Immature natural killer cell (primary cell): ENCODE measurements around the gene DCLRE1C. TPM values are rescaled to one million over a fixed set of nuclear protein-coding genes. Genes with fewer than 3 reads are reported as not detected.
"Not testable (repeated sequence)": the region's sequence is repeated elsewhere in the genome, so short reads cannot be mapped to it uniquely, and the experiment has no call there.

Experiments used
- DNase-seq, 3 donors: peaks; one replicate each; pipeline ENCODE4 v3.0.0; 2022; ENCODE audit warnings: mixed read lengths in 1 of 3
- H3K27ac Mint-ChIP-seq, 6 donors: one replicate each; pipeline ENCODE4 v1.8.0; 2020; ENCODE audit warnings: mixed read lengths in 6 of 6, mild to moderate bottlenecking in 5 of 6, inconsistent platforms in 4 of 6, moderate library complexity in 3 of 6
- H3K27me3 Mint-ChIP-seq, 3 donors: one replicate each; pipeline ENCODE4 v1.8.0; 2020 to 2021; ENCODE audit warnings: low read depth in 3 of 3, mild to moderate bottlenecking in 3 of 3, mixed read lengths in 3 of 3, moderate library complexity in 3 of 3, inconsistent platforms in 1 of 3
- H3K36me3 Mint-ChIP-seq, 3 donors: one replicate each; pipeline ENCODE4 v1.8.0; 2020; ENCODE audit warnings: mixed read lengths in 3 of 3, inconsistent platforms in 2 of 3, mild to moderate bottlenecking in 2 of 3
- H3K4me1 Mint-ChIP-seq, 2 donors: one replicate each; pipeline ENCODE4 v1.8.0; 2020; ENCODE audit warnings: inconsistent platforms in 2 of 2, mild to moderate bottlenecking in 2 of 2, mixed read lengths in 2 of 2, moderate library complexity in 1 of 2
- H3K4me3 Mint-ChIP-seq, 5 donors: one replicate each; pipeline ENCODE4 v1.8.0; 2020; ENCODE audit warnings: mild to moderate bottlenecking in 5 of 5, mixed read lengths in 5 of 5, inconsistent platforms in 3 of 5, moderate library complexity in 3 of 5
- H3K9me3 Mint-ChIP-seq, 6 donors: one replicate each; pipeline ENCODE4 v1.8.0; 2020; ENCODE audit warnings: mild to moderate bottlenecking in 6 of 6, mixed read lengths in 6 of 6, inconsistent platforms in 4 of 6, moderate library complexity in 3 of 6
- polyA plus RNA-seq, 3 donors: library from polyadenylated mRNA; unstranded; fragments of 300-500 nt; fragmentation: Illumina TruSeq; gene quantifications; one replicate each; pipeline ENCODE4 v1.2.3, GENCODE V29; 2021

DCLRE1C gene
- polyA plus RNA-seq, 3 donors from 2014 or later, result 9.3 to 33.8 (median 13.9) TPM

GRCh38 chr10:14926722-14927416, 27.0 kb downstream of the DCLRE1C start:
- Mint-ChIP-seq H3K27ac (no peak overlapping the region), H3K9me3 (no peaks in the 10 kb centered on the region), H3K36me3 (peaks cover 12 to 56% (median 26%) of the 10 kb centered on the region in 3 donors)

GRCh38 chr10:14926061-14926470, 27.8 kb downstream of the DCLRE1C start:
- no peak overlapping the region for H3K4me3 Mint-ChIP-seq
- H3K4me1 Mint-ChIP-seq, result peaks cover 1 to 6% of the 10 kb centered on the region in 2 donors
- H3K9me3 Mint-ChIP-seq, result no peaks in the 10 kb centered on the region
- no peak overlapping the region for H3K27ac Mint-ChIP-seq
- DNase-seq, result no peak
- peaks cover 0 to 2% (median 0%) of the 10 kb centered on the region in 3 donors for H3K27me3 Mint-ChIP-seq
- peaks cover 19 to 60% (median 34%) of the 10 kb centered on the region in 3 donors for H3K36me3 Mint-ChIP-seq

More at GRCh38 chr10:14926722-14927416, 27.0 kb downstream of the DCLRE1C start:
- Mint-ChIP-seq H3K4me3 (no peak overlapping the region), H3K4me1 (peaks cover 1 to 6% of the 10 kb centered on the region in 2 donors), H3K27me3 (no peaks in the 10 kb centered on the region)
- no peak for DNase-seq

DNA sequence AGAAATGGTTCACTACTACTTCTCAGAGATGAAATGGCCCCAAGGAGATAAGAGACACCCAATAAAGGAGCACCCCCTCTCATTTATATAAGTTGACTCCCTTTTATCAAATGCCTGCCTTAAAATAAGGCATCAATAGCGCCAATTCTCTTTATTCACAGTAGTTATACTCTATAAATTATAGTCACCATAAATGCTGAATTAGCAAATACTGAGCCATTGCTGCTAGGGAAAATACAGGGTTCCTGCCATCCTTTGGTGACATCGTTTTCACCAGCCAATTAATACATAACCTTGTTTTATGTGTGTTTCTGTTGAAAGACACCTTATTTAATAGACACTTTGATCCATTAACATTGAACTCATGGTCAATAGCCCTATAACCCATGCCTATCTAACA, 28.6 kb downstream of the DCLRE1C start:
- Mint-ChIP-seq H3K4me3 (no peak overlapping the region), H3K9me3 (no peaks in the 10 kb centered on the region), H3K27ac (no peak overlapping the region), H3K36me3 (peaks cover 21 to 63% (median 34%) of the 10 kb centered on the region in 3 donors), H3K27me3 (peaks cover 0 to 2% (median 0%) of the 10 kb centered on the region in 3 donors), H3K4me1 (peaks cover 1 to 6% of the 10 kb centered on the region in 2 donors)
- DNase-seq, result no peak

DNA sequence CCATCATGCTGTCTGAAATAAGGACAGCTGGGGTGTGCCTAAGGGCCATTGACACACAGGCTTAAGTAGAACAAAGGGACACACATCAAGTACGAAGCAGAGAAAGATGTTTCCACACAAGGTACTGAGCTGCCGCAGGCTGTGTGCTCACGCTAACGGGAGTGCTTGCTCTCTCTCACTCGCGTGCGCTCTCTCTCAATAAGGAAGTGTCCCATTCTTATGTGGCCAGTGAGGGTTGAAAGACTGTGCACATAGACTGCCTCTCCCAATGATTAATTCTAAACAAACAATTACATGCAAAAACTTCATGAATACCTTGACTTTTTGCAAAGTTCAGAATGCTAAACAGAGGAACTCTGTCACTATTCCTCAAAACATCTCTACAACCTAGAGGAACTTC, 29.9 kb downstream of the DCLRE1C start:
- H3K27ac Mint-ChIP-seq, result no peak overlapping the region
- peaks cover 1 to 6% of the 10 kb centered on the region in 2 donors for H3K4me1 Mint-ChIP-seq
- peaks cover 0 to 2% (median 0%) of the 10 kb centered on the region in 3 donors for H3K27me3 Mint-ChIP-seq
- DNase-seq, result no peak
- no peak overlapping the region for H3K4me3 Mint-ChIP-seq
- no peaks in the 10 kb centered on the region for H3K9me3 Mint-ChIP-seq
- peaks cover 33 to 75% (median 42%) of the 10 kb centered on the region in 3 donors for H3K36me3 Mint-ChIP-seq

DNA sequence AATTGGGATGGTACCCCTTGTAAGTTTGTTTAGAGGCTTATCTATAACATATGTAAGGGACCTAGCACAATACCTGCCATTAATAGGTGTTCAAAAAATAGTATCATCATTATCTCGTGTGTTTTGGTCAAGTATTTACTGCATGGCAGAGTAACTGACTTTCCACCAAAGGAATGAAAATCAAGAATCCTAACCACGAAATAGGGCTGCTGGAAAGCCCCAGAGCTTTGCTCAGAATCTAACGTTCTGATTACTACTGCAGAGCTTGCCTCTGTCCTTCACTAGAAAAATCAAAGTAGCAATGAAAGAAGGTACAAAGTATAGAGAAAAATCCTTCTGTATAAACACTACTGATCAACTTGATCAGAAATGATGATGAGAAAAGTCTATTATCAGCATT, 34.9 kb downstream of the DCLRE1C start:
- DNase-seq, result no peak
- Mint-ChIP-seq H3K4me3 (no peak overlapping the region), H3K36me3 (peaks cover 64 to 84% (median 67%) of the 10 kb centered on the region in 3 donors), H3K27ac (peak overlapping the region in 3 of 6 donors; percentile 18 to 71 (median 38)), H3K9me3 (peaks cover 0 to 13% (median 3%) of the 10 kb centered on the region in 6 donors), H3K27me3 (peaks cover 0 to 2% (median 0%) of the 10 kb centered on the region in 3 donors), H3K4me1 (peaks cover 1 to 19% of the 10 kb centered on the region in 2 donors)

DNA sequence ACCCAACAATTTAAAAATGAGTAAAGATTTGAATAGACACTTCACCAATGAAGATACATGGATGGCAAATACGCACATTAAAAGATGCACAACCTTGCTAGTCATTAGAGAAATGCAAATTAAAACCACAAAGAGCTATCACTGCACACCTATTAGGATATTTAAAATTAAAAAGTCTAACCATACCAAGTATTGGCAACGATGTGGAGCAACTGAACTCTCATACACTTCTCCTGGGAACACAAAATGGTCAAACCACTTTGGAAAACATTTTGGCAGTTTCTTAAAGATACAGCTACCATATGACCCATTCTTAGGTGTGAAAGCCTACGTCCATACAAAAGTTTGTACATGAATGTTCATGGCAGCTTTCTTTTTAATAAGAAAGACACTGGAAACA, 36.1 kb downstream of the DCLRE1C start:
- no peak for DNase-seq
- Mint-ChIP-seq H3K4me3 (no peak overlapping the region), H3K4me1 (peaks cover 1 to 24% of the 10 kb centered on the region in 2 donors), H3K36me3 (peaks cover 71 to 81% (median 73%) of the 10 kb centered on the region in 3 donors), H3K27ac (no peak overlapping the region), H3K9me3 (peaks cover 0 to 13% (median 3%) of the 10 kb centered on the region in 6 donors), H3K27me3 (peaks cover 0 to 2% (median 0%) of the 10 kb centered on the region in 3 donors)

DNA sequence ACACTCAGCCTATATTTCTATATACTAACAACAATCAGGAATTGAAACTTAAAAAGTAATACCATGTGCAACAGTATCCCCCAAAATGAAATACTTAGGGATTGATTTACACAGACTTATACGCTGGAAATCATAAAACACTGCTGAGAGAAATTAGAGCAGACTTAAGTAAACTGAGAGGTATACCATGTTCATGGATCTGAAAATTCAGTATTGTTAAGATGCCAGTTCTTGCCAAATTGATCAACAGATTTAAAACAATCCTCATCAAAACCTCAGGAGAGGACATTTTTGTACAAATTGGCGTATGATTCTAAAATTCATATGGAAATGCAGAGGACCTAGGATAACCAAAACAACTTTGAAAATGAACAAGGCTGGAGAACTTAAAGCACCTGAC, 37.3 kb downstream of the DCLRE1C start:
- peaks cover 0 to 2% (median 0%) of the 10 kb centered on the region in 3 donors for H3K27me3 Mint-ChIP-seq
- peaks cover 0 to 13% (median 3%) of the 10 kb centered on the region in 6 donors for H3K9me3 Mint-ChIP-seq
- H3K4me1 Mint-ChIP-seq, result peaks cover 1 to 24% of the 10 kb centered on the region in 2 donors
- H3K36me3 Mint-ChIP-seq, result peaks cover 65 to 74% (median 73%) of the 10 kb centered on the region in 3 donors
- H3K4me3 Mint-ChIP-seq, result no peak overlapping the region
- H3K27ac Mint-ChIP-seq, result no peak overlapping the region
- DNase-seq, result no peak

- H3K4me3 Mint-ChIP-seq, result no peak overlapping the region
- H3K36me3 Mint-ChIP-seq, result peaks cover 56 to 63% (median 62%) of the 10 kb centered on the region in 3 donors
- DNase-seq, result no peak
- H3K27me3 Mint-ChIP-seq, result no peaks in the 10 kb centered on the region
- H3K27ac Mint-ChIP-seq, result peak overlapping the region in 1 of 6 donors; percentile 42
- H3K4me1 Mint-ChIP-seq, result peaks cover 1 to 29% of the 10 kb centered on the region in 2 donors
- peaks cover 0 to 4% (median under 1%) of the 10 kb centered on the region in 6 donors for H3K9me3 Mint-ChIP-seq
Measured at GRCh38 chr10:14911801-14912200, 42.1 kb downstream of the DCLRE1C start.

DNA sequence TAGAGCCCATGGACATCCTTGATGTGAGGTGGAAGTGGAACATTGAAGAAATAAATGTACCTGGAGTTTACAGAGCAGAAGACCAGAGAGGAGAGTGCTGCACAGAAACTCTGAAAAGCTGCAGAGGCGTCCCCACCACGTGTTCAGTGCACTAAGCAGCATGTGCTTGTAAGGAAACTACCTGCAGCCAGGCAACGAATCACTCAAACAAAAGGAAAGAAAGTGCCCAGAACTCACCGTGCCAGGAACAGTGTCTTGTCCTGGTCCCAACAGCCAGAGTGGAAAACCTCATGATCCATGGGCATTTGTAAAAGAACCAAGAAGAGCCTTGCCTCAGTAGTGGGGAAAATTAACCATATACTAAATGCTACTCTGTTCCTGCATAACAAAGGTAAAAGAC, 42.9 kb downstream of the DCLRE1C start:
- H3K4me3 Mint-ChIP-seq, result no peak overlapping the region
- peaks cover under 1 to 26% of the 10 kb centered on the region in 2 donors for H3K4me1 Mint-ChIP-seq
- H3K36me3 Mint-ChIP-seq, result peaks cover 49 to 55% (median 54%) of the 10 kb centered on the region in 3 donors
- peak overlapping the region in 1 of 6 donors; percentile 12 for H3K27ac Mint-ChIP-seq
- DNase-seq, result no peak
- no peaks in the 10 kb centered on the region for H3K27me3 Mint-ChIP-seq
- H3K9me3 Mint-ChIP-seq, result no peaks in the 10 kb centered on the region

- Mint-ChIP-seq H3K4me3 (no peak overlapping the region), H3K9me3 (no peaks in the 10 kb centered on the region), H3K27me3 (no peaks in the 10 kb centered on the region), H3K4me1 (peaks cover 0 to 23% of the 10 kb centered on the region in 2 donors), H3K27ac (peak overlapping the region in 1 of 6 donors; percentile 22), H3K36me3 (peaks cover 38 to 43% (median 41%) of the 10 kb centered on the region in 3 donors)
- no peak for DNase-seq
Measured at GRCh38 chr10:14909101-14909500, 44.8 kb downstream of the DCLRE1C start.

DNA sequence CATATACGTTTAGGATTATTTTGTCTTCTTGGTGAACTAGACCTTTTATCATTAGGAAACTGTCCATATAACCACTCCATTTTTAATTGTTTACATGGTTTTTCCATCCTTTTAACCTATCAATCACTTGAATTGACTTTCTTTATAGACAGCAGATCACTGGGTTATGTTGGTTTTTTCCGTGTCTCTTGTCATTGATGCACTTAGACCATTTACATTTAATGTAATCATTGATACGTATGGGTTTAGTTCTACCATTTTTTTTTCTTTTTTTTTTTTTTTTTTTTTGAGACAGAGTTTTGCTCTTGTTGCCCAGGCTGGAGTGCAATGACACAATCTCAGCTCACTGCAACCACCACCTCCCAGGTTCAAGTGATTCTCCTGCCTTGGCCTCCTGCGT, 46.3 kb downstream of the DCLRE1C start:
- peaks cover 29 to 38% (median 30%) of the 10 kb centered on the region in 3 donors for H3K36me3 Mint-ChIP-seq
- not testable (repeated sequence) for H3K4me3 Mint-ChIP-seq, H3K27me3 Mint-ChIP-seq, H3K9me3 Mint-ChIP-seq, H3K27ac Mint-ChIP-seq, DNase-seq
- peaks cover 0 to 17% of the 10 kb centered on the region in 2 donors for H3K4me1 Mint-ChIP-seq

- no peak overlapping the region for H3K4me3 Mint-ChIP-seq
- no peaks in the 10 kb centered on the region for H3K9me3 Mint-ChIP-seq
- DNase-seq, result no peak
- no peak overlapping the region for H3K27ac Mint-ChIP-seq
- peaks cover 0 to 17% of the 10 kb centered on the region in 2 donors for H3K4me1 Mint-ChIP-seq
- no peaks in the 10 kb centered on the region for H3K27me3 Mint-ChIP-seq
- H3K36me3 Mint-ChIP-seq, result peaks cover 26 to 37% (median 28%) of the 10 kb centered on the region in 3 donors
Measured at GRCh38 chr10:14906765-14907164, 47.1 kb downstream of the DCLRE1C start.

GRCh38 chr10:14905890-14906289, 48.0 kb downstream of the DCLRE1C start:
- DNase-seq, result no peak
- H3K4me1 Mint-ChIP-seq, result peaks cover 0 to 17% of the 10 kb centered on the region in 2 donors
- no peaks in the 10 kb centered on the region for H3K9me3 Mint-ChIP-seq
- peaks cover 19 to 30% (median 25%) of the 10 kb centered on the region in 3 donors for H3K36me3 Mint-ChIP-seq
- peak overlapping the region in 4 of 6 donors; percentile 36 to 77 (median 42) for H3K27ac Mint-ChIP-seq
- H3K27me3 Mint-ChIP-seq, result no peaks in the 10 kb centered on the region
- H3K4me3 Mint-ChIP-seq, result no peak overlapping the region

DNA sequence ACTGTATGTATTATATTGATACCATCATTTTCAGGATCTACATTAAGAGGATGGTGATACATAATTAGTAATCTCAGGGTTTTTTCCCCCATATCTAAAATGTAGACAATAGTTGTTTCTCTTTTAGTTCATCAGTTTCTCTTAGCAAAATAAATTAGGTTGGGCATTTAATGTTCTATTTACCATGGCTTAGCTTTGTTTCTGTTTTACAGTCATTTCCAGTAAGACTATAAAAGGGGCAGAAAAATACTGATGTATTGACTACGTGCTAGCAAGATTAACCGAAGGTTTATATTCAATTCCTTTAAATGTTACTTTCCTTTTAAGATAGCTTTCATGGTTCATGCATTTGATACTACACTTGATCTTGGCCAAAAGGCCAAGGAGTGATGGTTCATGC, 49.0 kb downstream of the DCLRE1C start:
- Mint-ChIP-seq H3K4me3 (no peak overlapping the region), H3K4me1 (peaks cover 0 to 17% of the 10 kb centered on the region in 2 donors), H3K27ac (no peak overlapping the region), H3K36me3 (peaks cover 19 to 20% (median 20%) of the 10 kb centered on the region in 3 donors), H3K27me3 (no peaks in the 10 kb centered on the region), H3K9me3 (no peaks in the 10 kb centered on the region)
- DNase-seq, result no peak
